ENCODE results near the gene CLCNKB. TPM values are rescaled to one million over a fixed set of nuclear protein-coding genes. Genes with fewer than 3 reads are reported as not detected.

Gene CLCNKB
- total and polyA plus RNA-seq, 2 donors (not counting 3 experiments of a cell fraction or from before 2014, with no cell fraction given) = 0.18 TPM; not detected in 1

DNA sequence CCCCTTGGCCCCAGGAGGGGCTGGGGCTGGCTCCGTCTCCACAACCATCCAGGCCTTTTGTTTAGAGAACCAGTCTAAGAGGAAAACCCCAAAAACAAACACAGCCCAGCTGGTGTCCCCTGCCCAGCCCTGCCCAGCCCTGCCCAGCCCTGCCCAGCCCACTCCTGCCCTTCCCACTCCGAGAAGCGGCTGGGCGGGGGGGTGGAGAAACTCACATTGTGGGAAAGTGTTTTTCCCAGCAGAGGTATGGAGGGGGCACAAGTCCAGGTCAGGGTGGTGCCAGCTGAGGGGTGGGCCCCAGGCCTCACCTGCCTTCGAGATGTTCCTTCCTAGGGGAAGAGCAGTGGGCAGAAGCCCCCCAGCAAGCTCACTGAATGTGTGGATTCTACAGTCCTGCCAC is 39.9 kb downstream of the CLCNKB start:
- dilution Hi-C loops (cut with MboI; ENCODE audit: extremely low pct_ligation_motif_present, low sequenced_read_pairs) (no loop called here), intact Hi-C loops (cut with micrococcal nuclease) (loop anchor here (2.0 kb wide), 1 partner anchor 61 kb away; no protein-coding TSS in a partner anchor)
- Histone ChIP-seq H3K9me1 (replicated peaks; ENCODE audit: control insufficient read depth, extremely low read depth, insufficient read depth, low read length) (no peaks in the 10 kb centered on the region), H3K4me3 (replicated peaks in 1 of 3; ENCODE audit: insufficient read depth in 1 of 3, low read depth in 1 of 3, low read length in 3 of 3) (no peak overlapping the region), H3K9ac (replicated peaks; ENCODE audit: extremely low read depth, insufficient read depth, low read length) (no peak overlapping the region), H3K9me3 (replicated peaks; ENCODE audit: control insufficient read depth, insufficient read depth, low read length) (no peaks in the 10 kb centered on the region), H3K79me2 (ENCODE audit: control insufficient read depth, insufficient read depth, low read length) (no peaks in the 10 kb centered on the region), H3K27me3 (ENCODE audit: control insufficient read depth in 2 of 2, insufficient read depth in 2 of 2, low read length in 2 of 2) (no peaks in the 10 kb centered on the region), H2AFZ (ENCODE audit: low read depth, low read length) (no peak overlapping the region), H3K4me2 (ENCODE audit: insufficient read depth, low read length) (no peak overlapping the region), H4K20me1 (replicated peaks; ENCODE audit: control insufficient read depth, extremely low read depth, insufficient read depth, low read length) (no peaks in the 10 kb centered on the region), H3K4me1 (ENCODE audit: control insufficient read depth, extremely low read depth, insufficient read depth, low read length) (no peaks in the 10 kb centered on the region), H3K27ac (ENCODE audit: insufficient read depth, low read depth, low read length) (no peak overlapping the region), H3K36me3 (ENCODE audit: control insufficient read depth in 2 of 2, extremely low read depth in 1 of 2, insufficient read depth in 2 of 2, low read length in 2 of 2) (no peaks in the 10 kb centered on the region)
- FAIRE-seq (no peak), DNase-seq (ENCODE audit: low read depth, low spot score) (no peak)
- ChIA-PET CTCF (interaction anchor here (1.0 to 13.2 kb wide), 12 partner anchors 10 to 279 kb away, joined by 3 to 353 read pairs (median 32); partner anchors contain the start of genes EPHA2 and FAM131C), POLR2A (no interaction called here)
- BruUV-seq (replicated peaks) = no TSS peak
- TF ChIP-seq GATA2 (IDR thresholded peaks at IDR 0.05; ENCODE audit: insufficient read depth, insufficient read length, low read depth, low read length) (no peak), POLR2AphosphoS5 (IDR thresholded peaks at IDR 0.05; ENCODE audit: insufficient read depth, low read depth, low read length) (no peak), MYC (IDR thresholded peaks at IDR 0.05; ENCODE audit: low read depth, low read length) (no peak), FOS (IDR thresholded peaks at IDR 0.05; ENCODE audit: borderline replicate concordance, insufficient read depth, low read length) (no peak), EZH2 (IDR thresholded peaks at IDR 0.05; ENCODE audit: borderline replicate concordance, low read depth, low read length, severe bottlenecking) (no peak), POLR2A (IDR thresholded peaks at IDR 0.05; ENCODE audit: low read depth, low read length) (no peak), JUN (IDR thresholded peaks at IDR 0.05; ENCODE audit: borderline replicate concordance, insufficient read depth, insufficient read length, low read depth) (no peak)
- TF ChIP-seq, protein P1, sequence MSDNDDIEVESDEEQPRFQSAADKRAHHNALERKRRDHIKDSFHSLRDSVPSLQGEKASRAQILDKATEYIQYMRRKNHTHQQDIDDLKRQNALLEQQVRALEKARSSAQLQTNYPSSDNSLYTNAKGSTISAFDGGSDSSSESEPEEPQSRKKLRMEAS (IDR thresholded peaks at IDR 0.05; ENCODE audit: insufficient read depth, insufficient read length) = no peak
- TF ChIP-seq, protein P2, sequence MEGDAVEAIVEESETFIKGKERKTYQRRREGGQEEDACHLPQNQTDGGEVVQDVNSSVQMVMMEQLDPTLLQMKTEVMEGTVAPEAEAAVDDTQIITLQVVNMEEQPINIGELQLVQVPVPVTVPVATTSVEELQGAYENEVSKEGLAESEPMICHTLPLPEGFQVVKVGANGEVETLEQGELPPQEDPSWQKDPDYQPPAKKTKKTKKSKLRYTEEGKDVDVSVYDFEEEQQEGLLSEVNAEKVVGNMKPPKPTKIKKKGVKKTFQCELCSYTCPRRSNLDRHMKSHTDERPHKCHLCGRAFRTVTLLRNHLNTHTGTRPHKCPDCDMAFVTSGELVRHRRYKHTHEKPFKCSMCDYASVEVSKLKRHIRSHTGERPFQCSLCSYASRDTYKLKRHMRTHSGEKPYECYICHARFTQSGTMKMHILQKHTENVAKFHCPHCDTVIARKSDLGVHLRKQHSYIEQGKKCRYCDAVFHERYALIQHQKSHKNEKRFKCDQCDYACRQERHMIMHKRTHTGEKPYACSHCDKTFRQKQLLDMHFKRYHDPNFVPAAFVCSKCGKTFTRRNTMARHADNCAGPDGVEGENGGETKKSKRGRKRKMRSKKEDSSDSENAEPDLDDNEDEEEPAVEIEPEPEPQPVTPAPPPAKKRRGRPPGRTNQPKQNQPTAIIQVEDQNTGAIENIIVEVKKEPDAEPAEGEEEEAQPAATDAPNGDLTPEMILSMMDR (IDR thresholded peaks at IDR 0.05; ENCODE audit: extremely low read depth in 1 of 2, insufficient read depth in 1 of 2, low read depth in 1 of 2, low read length in 2 of 2) = no peak
